GM19324 (cell line): Measurements from ENCODE around the gene WBP11.

Experiments
- ATAC-seq: cut with Tn5 transposase; IDR thresholded peaks from one replicate; pipeline ENCODE4 v1.9.1; 2021; ENCODE audit warnings: mild to moderate bottlenecking, moderate library complexity; ENCODE audit not compliant: unreplicated experiment, low FRiP score

The WBP11 gene

DNA sequence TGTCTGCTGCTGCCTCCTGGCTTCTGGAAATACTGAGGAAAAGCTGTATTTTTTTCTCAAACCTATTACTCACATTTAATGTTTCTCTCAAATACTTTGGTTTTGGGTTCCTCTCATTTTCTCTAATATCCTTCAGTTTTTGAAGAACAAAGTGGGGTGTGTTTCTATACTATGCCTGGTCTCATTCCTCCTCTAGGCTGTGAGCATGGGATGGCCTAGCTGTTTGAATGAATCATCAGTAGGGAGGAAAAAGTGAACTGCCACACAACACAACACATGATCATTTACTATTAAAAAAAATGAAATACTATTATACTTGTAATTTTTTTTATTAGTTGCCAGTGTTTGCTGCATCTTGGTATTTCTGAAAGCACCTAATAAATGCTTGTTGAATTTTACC, 22.0 kb upstream of the WBP11 start:
- no peak for ATAC-seq

GRCh38 chr12:14824012-14824634, 20.8 kb upstream of the WBP11 start:
- no peak for ATAC-seq

- ATAC-seq: no peak
Measured at GRCh38 chr12:14814014-14814413, 10.7 kb upstream of the WBP11 start, which contains the start of gene SMCO3. SMCO3 (minus strand) TSS chr12:14814182; CDS start chr12:14806680, 7,502 bp downstream.

DNA sequence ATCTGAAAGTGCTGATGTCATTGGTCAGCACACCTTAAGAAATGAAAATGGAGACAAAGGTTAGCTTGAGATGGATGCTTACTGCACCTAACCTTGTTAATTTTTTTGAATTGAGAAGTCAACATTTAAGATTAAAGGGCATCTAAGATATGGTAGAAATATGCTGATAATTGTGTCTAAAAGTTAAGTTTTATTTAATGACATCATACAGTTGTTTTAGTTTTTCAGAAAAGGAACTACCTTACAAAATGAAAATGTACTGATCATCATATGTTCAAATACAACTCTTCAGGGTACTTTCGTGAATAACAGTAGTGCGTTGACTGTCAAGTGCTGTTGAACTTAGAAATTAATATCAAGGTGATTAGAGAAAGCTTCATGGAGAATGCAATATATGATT, 8.2 kb upstream of the WBP11 start:
- ATAC-seq: no peak

GRCh38 chr12:14810953-14811483, 7.7 kb upstream of the WBP11 start:
- ATAC-seq: no peak

GRCh38 chr12:14810167-14810952, 7.1 kb upstream of the WBP11 start:
- no peak for ATAC-seq

- ATAC-seq: peak; percentile 28
Measured at GRCh38 chr12:14803830-14804160, 517 bp upstream of the WBP11 start.

- no peak for ATAC-seq
Measured at GRCh38 chr12:14802721-14803010, 612 bp downstream of the WBP11 start.

DNA sequence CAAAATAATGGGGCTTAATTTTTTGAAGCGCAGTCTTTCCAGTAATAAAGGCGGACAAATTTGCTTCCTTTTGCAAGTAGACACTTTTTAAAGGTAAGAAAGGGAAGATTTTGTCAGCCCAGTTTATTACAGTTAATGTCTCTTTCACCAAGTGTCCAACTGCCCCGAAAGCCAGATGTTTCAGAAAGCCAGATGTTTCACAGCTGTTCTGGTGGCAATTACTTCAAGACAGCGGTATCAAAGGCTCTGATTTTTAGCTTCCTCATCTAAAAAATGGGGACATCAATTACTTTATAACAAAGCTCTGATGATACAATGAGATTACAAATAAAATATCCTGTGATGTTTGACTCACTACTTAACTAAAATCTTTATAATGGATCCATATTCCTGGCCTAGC, 1.0 kb downstream of the WBP11 start:
- no peak for ATAC-seq

DNA sequence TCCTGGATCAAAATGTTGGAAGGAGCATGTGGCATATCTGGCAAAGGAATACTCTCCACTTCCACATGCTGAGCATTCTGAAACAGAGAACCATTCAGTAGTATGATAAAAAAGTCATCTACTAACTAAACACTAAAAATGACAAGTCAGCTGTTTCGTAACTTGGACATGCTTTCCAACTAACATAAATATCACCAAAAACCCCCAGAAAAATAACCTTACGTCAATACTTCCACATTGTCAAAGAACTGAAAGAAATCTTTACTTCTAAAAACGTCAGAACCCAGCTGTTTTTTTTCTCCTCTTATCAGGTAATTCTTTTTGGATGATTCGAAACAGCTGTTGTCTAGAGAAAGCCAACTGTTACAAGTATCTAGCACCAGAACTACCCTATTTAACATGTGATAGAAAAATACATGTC, 8.2 kb downstream of the WBP11 start:
- no peak for ATAC-seq

GRCh38 chr12:14785568-14785967, 17.7 kb downstream of the WBP11 start:
- no peak for ATAC-seq

GRCh38 chr12:14784471-14784870, 18.8 kb downstream of the WBP11 start:
- no peak for ATAC-seq

- no peak for ATAC-seq
Measured at GRCh38 chr12:14782756-14783155, 20.5 kb downstream of the WBP11 start.

DNA sequence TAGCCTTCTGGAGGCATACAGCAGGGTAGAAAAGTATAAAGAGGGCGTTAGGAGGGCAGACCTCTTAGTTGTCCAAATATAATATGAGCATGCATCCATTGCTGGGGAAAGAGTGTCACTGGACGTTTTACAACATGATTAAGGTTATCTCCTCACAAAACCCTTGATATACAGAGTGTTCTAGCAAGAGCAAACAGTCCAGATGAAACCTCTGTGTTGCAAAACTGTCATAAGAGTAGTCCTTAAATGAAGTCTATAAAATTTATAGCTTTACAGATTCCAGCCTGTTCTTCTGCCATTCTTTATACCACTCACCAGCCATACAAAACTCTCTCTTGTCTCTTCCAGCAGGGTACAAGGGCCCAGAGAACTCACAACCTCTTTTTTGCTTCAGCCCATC, 21.7 kb downstream of the WBP11 start:
- no peak for ATAC-seq

GRCh38 chr12:14780859-14781258, 22.4 kb downstream of the WBP11 start:
- no peak for ATAC-seq

GRCh38 chr12:14779834-14780233, 23.4 kb downstream of the WBP11 start:
- ATAC-seq: no peak

GRCh38 chr12:14777271-14777670, 26.0 kb downstream of the WBP11 start:
- no peak for ATAC-seq

GRCh38 chr12:14776236-14776961, 26.9 kb downstream of the WBP11 start:
- no peak for ATAC-seq

DNA sequence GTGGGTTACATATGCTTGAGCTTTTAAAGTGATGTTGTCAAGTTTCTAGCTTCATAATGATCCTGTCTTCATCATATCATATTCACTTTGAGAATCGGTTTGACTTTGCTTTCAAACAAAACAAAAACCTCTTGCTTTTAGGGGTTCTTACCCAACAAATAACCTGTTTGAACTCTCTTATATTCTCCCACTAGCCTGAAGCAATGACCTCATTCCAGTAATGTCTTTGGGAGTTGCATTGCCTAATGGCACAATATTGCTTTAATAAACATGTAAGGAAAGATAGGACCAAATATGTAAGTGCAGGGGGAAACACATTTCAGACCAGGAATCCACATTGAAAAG, 27.7 kb downstream of the WBP11 start:
- no peak for ATAC-seq

- no peak for ATAC-seq
Measured at GRCh38 chr12:14774906-14775635, 28.2 kb downstream of the WBP11 start.
